SU-DHL-6 (cell line): Measurements from ENCODE around the gene CMSS1.

Experiments
- CTCF ChIP-seq: fragments of 200-600 bp; sonication (generic); IDR thresholded peaks from one replicate; pipeline ENCODE4 v1.5.1; 2017; ENCODE audit warnings: antibody characterized with exemption, mild to moderate bottlenecking, low read length, moderate library complexity; ENCODE audit not compliant: insufficient read depth, poor library complexity, severe bottlenecking
- EZH2phosphoT487 ChIP-seq: fragments of 200-600 bp; sonication (generic), shearing (Covaris generic); conservative IDR thresholded peaks from 2 replicates; pipeline ENCODE4 v1.6.1; 2018; ENCODE audit warnings: mild to moderate bottlenecking, antibody characterized with exemption, low read length, moderate library complexity, mixed read lengths

GRCh38 chr3:99966662-99967416 lies 149.2 kb downstream of the CMSS1 start:
- TF ChIP-seq CTCF = no peak
- no peak for TF ChIP-seq EZH2phosphoT487
